GM23338 (cell line): ENCODE measurements around the gene RHEX. TPM values are rescaled to one million over a fixed set of nuclear protein-coding genes. Genes with fewer than 3 reads are reported as not detected.

Source experiments
- ATAC-seq: fragments of 200-7000 bp; cut with Tn5 transposase; 3 replicates; pipeline ENCODE4 v1.9.1; 2020
- DNase-seq: peaks from one replicate; pipeline ENCODE4 v3.0.0-alpha.2; 2015; ENCODE audit warnings: low spot score
- H2AFZ ChIP-seq: fragments of 200-600 bp; sonication (generic); 2 replicates; pipeline ENCODE4 v1.8.0; 2016; ENCODE audit warnings: antibody characterized with exemption, mild to moderate bottlenecking, moderate library complexity
- H3F3A ChIP-seq: fragments of 200-600 bp; sonication (generic); replicated peaks from 2 replicates; pipeline ENCODE4 v1.8.0; 2017; ENCODE audit warnings: antibody characterized with exemption, mixed run types, low read depth
- H3K27ac ChIP-seq: fragments of 200-600 bp; sonication (generic); 2 replicates; pipeline ENCODE4 v1.6.1; 2016; ENCODE audit warnings: low read depth
- H3K27me3 ChIP-seq: fragments of 200-600 bp; sonication (generic); 2 replicates; pipeline ENCODE4 v1.8.0; 2016; ENCODE audit warnings: mild to moderate bottlenecking, mixed run types, moderate library complexity; ENCODE audit not compliant: insufficient read depth
- H3K36me3 ChIP-seq: fragments of 200-600 bp; sonication (generic); 2 replicates; pipeline ENCODE4 v1.8.0; 2016; ENCODE audit warnings: mild to moderate bottlenecking; ENCODE audit not compliant: insufficient read depth
- H3K4me1 ChIP-seq: fragments of 200-600 bp; sonication (generic); 2 replicates; pipeline ENCODE4 v1.8.0; 2016; ENCODE audit warnings: mild to moderate bottlenecking, moderate library complexity; ENCODE audit not compliant: insufficient read depth
- H3K4me2 ChIP-seq: fragments of 200-600 bp; sonication (generic); 2 replicates; pipeline ENCODE4 v1.7.1; 2017; ENCODE audit warnings: mixed run types
- H3K4me3 ChIP-seq: fragments of 200-600 bp; sonication (generic); 2 replicates; pipeline ENCODE4 v1.6.1; 2016; ENCODE audit warnings: mixed run types
- H3K79me2 ChIP-seq: fragments of 200-600 bp; sonication (generic); replicated peaks from 2 replicates; pipeline ENCODE4 v1.8.0; 2017; ENCODE audit warnings: mild to moderate bottlenecking; ENCODE audit not compliant: insufficient read depth
- H3K9me2 ChIP-seq: fragments of 200-600 bp; sonication (generic); 2 replicates; pipeline ENCODE4 v1.8.0; 2017; ENCODE audit not compliant: insufficient read depth
- H4K20me1 ChIP-seq: fragments of 200-600 bp; sonication (generic); replicated peaks from 2 replicates; pipeline ENCODE4 v1.8.0; 2017; ENCODE audit warnings: mild to moderate bottlenecking; ENCODE audit not compliant: insufficient read depth
- H3K27ac Mint-ChIP-seq: 2 replicates; pipeline ENCODE4 v1.8.0; 2020; ENCODE audit warnings: inconsistent platforms, mild to moderate bottlenecking, moderate library complexity, mixed read lengths
- H3K27me3 Mint-ChIP-seq: 3 replicates; pipeline ENCODE4 v1.8.0; 2022; ENCODE audit warnings: low read depth, mild to moderate bottlenecking, moderate library complexity, mixed read lengths, inconsistent platforms; ENCODE audit not compliant: insufficient read depth, poor library complexity
- H3K36me3 Mint-ChIP-seq: 3 replicates; pipeline ENCODE4 v1.8.0; 2021; ENCODE audit warnings: low read depth, mild to moderate bottlenecking, inconsistent platforms, moderate library complexity, mixed read lengths
- H3K4me1 Mint-ChIP-seq: 3 replicates; pipeline ENCODE4 v1.8.0; 2020; ENCODE audit warnings: mild to moderate bottlenecking, inconsistent platforms, mixed read lengths
- H3K4me3 Mint-ChIP-seq: 3 replicates; pipeline ENCODE4 v1.8.0; 2021; ENCODE audit warnings: moderate library complexity, mild to moderate bottlenecking, inconsistent platforms, mixed read lengths
- H3K9me3 Mint-ChIP-seq: 3 replicates; pipeline ENCODE4 v1.8.0; 2020; ENCODE audit warnings: moderate library complexity, mild to moderate bottlenecking, inconsistent platforms, mixed read lengths
- CREB1 ChIP-seq: fragments of 250-450 bp; sonication (Bioruptor Pico); IDR thresholded peaks from 2 replicates; pipeline ENCODE4 v1.5.0; 2020; ENCODE audit warnings: low read depth, mild to moderate bottlenecking, moderate library complexity
- CTCF ChIP-seq, 2 experiments: fragments of 200-600 bp in 1 of 2; sonication (generic) in 1 of 2; conservative IDR thresholded peaks; 2 replicates each; pipeline versions ENCODE4 v1.5.1 to v1.6.1; 2016 to 2017; ENCODE audit warnings: antibody characterized with exemption in 2 of 2, low read depth in 2 of 2, mild to moderate bottlenecking in 2 of 2, moderate library complexity in 1 of 2
- ETS1 ChIP-seq: IDR thresholded peaks from 2 replicates; pipeline ENCODE4 v1.6.1; 2016; ENCODE audit warnings: antibody characterized with exemption
- EZH2 ChIP-seq: fragments of 200-600 bp; sonication (generic); IDR thresholded peaks from one replicate; pipeline ENCODE4 v1.8.0; 2017; ENCODE audit warnings: antibody characterized with exemption, mild to moderate bottlenecking, low read depth; ENCODE audit not compliant: unreplicated experiment
- EZH2phosphoT487 ChIP-seq: fragments of 200-600 bp; sonication (generic); IDR thresholded peaks from one replicate; pipeline ENCODE4 v1.8.1; 2018; ENCODE audit warnings: antibody characterized with exemption; ENCODE audit not compliant: unreplicated experiment
- JUNB ChIP-seq: IDR thresholded peaks from one replicate; pipeline ENCODE4 v1.6.1; 2016; ENCODE audit warnings: antibody characterized with exemption; ENCODE audit not compliant: unreplicated experiment
- NANOG ChIP-seq: IDR thresholded peaks from 2 replicates; pipeline ENCODE4 v1.6.1; 2016; ENCODE audit warnings: antibody characterized with exemption, borderline replicate concordance
- POLR2AphosphoS5 ChIP-seq: IDR thresholded peaks from 2 replicates; pipeline ENCODE4 v1.6.1; 2016; ENCODE audit warnings: antibody characterized with exemption, low read depth
- REST ChIP-seq: IDR thresholded peaks from one replicate; pipeline ENCODE4 v1.6.1; 2018; ENCODE audit warnings: antibody characterized with exemption; ENCODE audit not compliant: unreplicated experiment
- STAT1 ChIP-seq: IDR thresholded peaks from one replicate; pipeline ENCODE4 v1.6.1; 2016; ENCODE audit warnings: antibody characterized with exemption; ENCODE audit not compliant: unreplicated experiment
- ZNF114 ChIP-seq: fragments of 250-450 bp; sonication (Bioruptor Pico); IDR thresholded peaks from 2 replicates; pipeline ENCODE4 v1.5.0; 2020; ENCODE audit warnings: mild to moderate bottlenecking, moderate library complexity
- ZNF331 ChIP-seq: fragments of 250-450 bp; sonication (Bioruptor Pico); IDR thresholded peaks from 2 replicates; pipeline ENCODE4 v1.5.0; 2020; ENCODE audit warnings: low read depth, mild to moderate bottlenecking, moderate library complexity
- ZNF462 ChIP-seq: fragments of 250-450 bp; sonication (Bioruptor Pico); IDR thresholded peaks from 2 replicates; pipeline ENCODE4 v1.5.0; 2020; ENCODE audit warnings: mild to moderate bottlenecking, moderate library complexity
- polyA plus RNA-seq: library from polyadenylated mRNA; unstranded; fragments of >200 nt; fragmentation: Nextera tagmentation; extraction: Ambion mirVana; gene quantifications from 2 replicates; pipeline ENCODE4 v1.2.1, GENCODE V29; 2016
- total RNA-seq: library from RNA; depleted of rRNA; stranded (reverse); fragments of >200 nt; shearing (Covaris generic); gene quantifications from 2 replicates; pipeline ENCODE4 v1.2.3, GENCODE V29; 2014

The RHEX gene
- total and polyA plus RNA-seq, 2 experiments from 2014 or later: not detected

- no peak overlapping the region for H3K4me3 Mint-ChIP-seq
- Histone ChIP-seq H3K36me3 (no peaks in the 10 kb centered on the region), H3K27me3 (no peaks in the 10 kb centered on the region), H3F3A (no peaks in the 10 kb centered on the region), H2AFZ (no peak overlapping the region), H4K20me1 (no peaks in the 10 kb centered on the region), H3K79me2 (no peaks in the 10 kb centered on the region), H3K4me2 (no peak overlapping the region), H3K4me3 (no peak overlapping the region), H3K9me2 (peaks cover 34% of the 10 kb centered on the region), H3K27ac (no peak overlapping the region), H3K4me1 (no peaks in the 10 kb centered on the region)
- peaks cover 1% of the 10 kb centered on the region for H3K27me3 Mint-ChIP-seq
- no peak overlapping the region for H3K27ac Mint-ChIP-seq
- no peaks in the 10 kb centered on the region for H3K9me3 Mint-ChIP-seq
- no peak for TF ChIP-seq ETS1
- no peak for TF ChIP-seq JUNB
- TF ChIP-seq ZNF331 (CRISPR knock-in tag): no peak
- no peak for TF ChIP-seq REST
- no peak for TF ChIP-seq EZH2phosphoT487
- TF ChIP-seq EZH2: no peak
- no peak for TF ChIP-seq ZNF114
- TF ChIP-seq NANOG: no peak
- no peak for TF ChIP-seq STAT1
- TF ChIP-seq CTCF (conservative IDR thresholded peaks at IDR 0.05; ENCODE audit: low read depth in 2 of 2): no peak
- no peak for TF ChIP-seq CREB1 (CRISPR knock-in tag)
- TF ChIP-seq POLR2AphosphoS5: no peak
- TF ChIP-seq ZNF462 (CRISPR knock-in tag): no peak
- H3K4me1 Mint-ChIP-seq: peaks cover 7% of the 10 kb centered on the region
- no peak for DNase-seq
- H3K36me3 Mint-ChIP-seq: no peaks in the 10 kb centered on the region
- no peak for ATAC-seq
These were observed 92.9 kb downstream of the RHEX start for GRCh38 chr1:206145771-206146290.
